Posterior vena cava (tissue), 2 donors: Measurements from ENCODE around the gene STK32C. TPM values are rescaled to one million over a fixed set of nuclear protein-coding genes. Genes with fewer than 3 reads are reported as not detected.

Source experiments
- DNase-seq: peaks from one replicate; pipeline ENCODE4 v3.0.0-alpha.2; 2020; ENCODE audit warnings: low spot score
- intact Hi-C, 2 donors: fragments of 100-400 bp; cut with DNase I; formaldehyde crosslinking; loops; one replicate each; pipeline versions ENCODE4 v1.14.1 to v1.14.2; 2022 to 2023
- total RNA-seq, 2 donors: library from RNA; stranded (reverse); fragmentation: NEBNext Ultra II Directional; extraction: Animal tissue kit (Norgen Biotek cat#: 25700); gene quantifications; one replicate each; pipeline ENCODE4 v1.2.1, GENCODE V29; 2021
- donor health status: DM: yes; HTN: yes; CAD: no.
- donor health status: DM: yes; HTN: yes; CAD: no.

Gene STK32C
- total RNA-seq, 2 donors from 2014 or later: 6.3 to 9.7 TPM

DNA sequence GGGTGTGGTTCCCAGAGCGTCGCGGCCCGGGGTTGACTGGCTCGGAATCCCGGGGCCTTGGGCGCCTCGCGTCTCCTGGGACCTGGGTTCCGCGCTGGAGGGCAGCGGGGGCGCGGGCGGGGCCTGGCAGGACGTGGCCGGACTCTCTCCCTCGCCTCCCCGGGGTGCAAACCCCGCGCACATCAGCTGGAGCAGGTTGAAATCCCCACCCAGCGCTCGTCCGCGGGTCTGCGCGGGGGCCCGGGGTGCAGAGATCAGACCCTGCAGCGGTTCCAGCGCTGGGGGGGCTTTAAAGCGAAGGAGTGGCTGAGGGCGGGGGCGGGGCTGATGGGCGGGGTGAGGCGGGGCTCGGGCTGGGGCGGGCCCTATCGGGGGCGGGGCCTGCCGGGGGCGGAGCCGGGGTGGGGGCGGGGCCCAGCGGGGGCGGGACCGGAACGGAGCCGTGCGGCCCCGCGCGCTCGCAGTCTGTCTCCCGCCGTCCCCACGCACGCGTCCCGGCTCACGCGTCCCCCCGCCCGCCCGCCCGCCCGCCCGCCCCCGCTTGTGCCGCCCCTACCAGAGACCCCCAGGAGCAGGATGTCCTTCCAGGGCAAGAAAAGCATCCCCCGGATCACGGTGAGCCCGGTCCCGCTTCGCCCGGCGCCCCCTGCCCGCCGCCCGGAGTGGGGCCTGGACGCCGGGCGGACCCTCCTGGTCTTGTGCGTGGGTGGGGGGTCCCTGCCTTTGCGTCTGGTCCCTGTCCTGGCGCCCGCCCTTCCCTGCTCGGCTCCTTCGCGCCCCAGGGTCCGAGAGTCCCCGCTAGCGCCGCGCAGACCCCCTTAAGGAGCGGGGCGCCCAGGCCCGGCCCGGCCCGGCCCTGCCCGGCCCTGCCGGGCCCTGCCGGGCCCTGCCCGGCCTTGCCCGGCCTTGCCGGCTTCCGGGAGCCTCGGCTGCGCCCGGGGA, 121.0 kb downstream of the STK32C start, which contains the start of gene DPYSL4:
TSS of gene DPYSL4 (plus strand) at position 461 of the 942 bp plus-strand sequence. CDS start at position 577, 116 bp downstream.
- intact Hi-C loops: no loop called here
- DNase-seq: no peak

DNA sequence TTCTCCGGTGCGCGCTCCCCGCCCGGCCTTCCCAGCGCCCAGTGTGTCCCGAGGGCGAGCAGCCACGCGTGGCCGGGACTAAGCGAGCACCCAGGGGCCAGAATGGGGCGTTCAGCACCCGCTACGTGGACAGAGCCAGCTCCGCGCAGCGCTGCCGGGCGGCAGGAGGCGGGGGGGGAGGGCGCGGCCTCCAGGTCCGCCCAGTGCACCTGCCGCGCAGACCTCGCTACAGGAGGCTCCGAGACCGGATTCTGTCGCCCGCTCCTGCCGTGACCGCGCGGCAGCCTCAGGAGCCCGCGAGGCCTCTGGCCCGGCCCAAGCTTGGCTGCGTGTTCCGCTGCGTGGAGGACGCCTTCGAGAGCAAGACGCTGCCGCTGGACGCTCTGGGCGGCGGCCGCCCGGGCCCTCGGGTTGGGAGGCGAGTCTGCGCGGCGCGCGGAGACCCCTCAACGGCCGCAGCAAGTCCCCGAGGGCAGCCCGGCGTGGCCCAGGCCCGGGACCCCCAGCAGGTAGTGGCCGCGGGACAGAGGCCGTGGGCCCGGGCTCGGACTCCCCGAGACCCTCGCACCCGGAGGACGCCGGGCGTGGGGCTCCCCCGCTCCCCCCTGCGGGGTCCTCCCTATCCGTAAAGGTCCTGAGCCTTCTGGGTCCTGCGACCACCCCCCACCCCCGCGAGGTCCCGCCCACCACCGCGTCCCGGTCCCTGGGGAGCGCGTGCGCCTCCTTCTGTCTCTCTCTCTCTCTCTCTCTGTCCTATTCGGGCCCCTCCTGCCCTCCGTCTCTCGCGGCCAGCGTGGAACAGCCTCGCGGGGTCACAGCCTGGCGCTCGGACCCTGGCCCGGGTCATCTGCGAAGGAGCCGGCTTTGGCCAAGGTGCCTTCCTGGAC, 121.9 kb downstream of the STK32C start:
- DNase-seq: no peak
- intact Hi-C loops: no loop called here

GRCh38 chr10:132184816-132185593, 122.7 kb downstream of the STK32C start:
- intact Hi-C loops: no loop called here
- no peak for DNase-seq

GRCh38 chr10:132183046-132183445, 124.7 kb downstream of the STK32C start:
- intact Hi-C loops: no loop called here
- peak; percentile 79 for DNase-seq

DNA sequence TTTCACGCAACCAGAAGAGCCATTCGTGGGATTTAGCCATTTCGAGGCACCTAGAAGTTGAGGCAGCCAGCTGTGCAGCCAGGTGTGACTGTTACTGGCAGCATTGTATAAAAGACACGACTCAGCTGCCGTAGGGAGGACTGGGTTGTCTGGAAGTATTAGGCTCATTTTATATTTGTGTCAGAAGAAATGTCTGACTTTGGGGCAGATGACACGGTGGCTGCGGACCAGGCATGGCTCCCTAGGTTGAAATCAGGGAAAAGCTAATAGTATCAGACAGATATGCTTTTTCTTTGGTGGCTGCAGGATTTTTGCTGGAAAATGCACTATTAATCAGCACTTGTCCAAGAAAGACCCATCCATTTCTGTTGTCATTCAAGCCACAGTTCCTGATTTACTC, 125.2 kb downstream of the STK32C start:
- peak; percentile 64 for DNase-seq
- intact Hi-C loops: no loop called here

DNA sequence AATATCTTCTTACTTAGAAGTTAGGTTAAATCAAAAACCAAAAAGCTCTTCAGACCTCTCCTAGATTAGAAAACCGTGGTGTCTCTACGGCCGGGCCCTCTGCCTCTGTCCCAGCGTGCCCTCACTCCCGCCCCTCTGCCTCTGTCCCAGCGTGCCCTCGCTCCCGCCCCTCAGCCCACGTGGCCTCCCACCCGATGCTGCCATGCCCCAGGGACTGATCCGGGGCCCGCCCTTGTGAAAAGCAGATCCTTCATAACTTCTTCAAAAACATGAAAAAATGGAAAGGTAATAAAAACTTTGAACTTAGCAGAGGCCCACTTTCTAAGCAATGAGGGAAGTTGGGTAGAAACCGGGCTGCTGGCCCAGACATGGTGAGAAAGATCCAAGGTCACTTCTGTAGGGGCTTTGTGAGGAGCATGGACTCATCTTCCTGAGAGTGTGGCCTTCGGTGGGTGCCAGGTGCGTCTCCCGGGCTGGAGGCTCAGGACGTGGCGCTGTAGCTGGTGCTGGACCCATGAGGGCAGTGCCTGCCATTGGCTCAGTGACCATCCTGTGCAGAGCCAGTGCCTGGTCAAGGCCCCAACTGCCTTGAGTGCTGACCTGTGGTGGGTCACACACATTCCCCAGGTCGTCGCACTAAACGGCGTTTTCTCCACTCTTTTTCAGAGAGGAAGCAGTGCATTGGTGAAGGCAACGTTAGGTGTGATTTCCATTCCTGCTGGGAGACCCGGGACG, 125.9 kb downstream of the STK32C start:
- peak; percentile 78 for DNase-seq
- intact Hi-C loops: no loop called here

- no peak for DNase-seq
- intact Hi-C loops: no loop called here
These were observed 127.0 kb downstream of the STK32C start for GRCh38 chr10:132180736-132181135.

- intact Hi-C loops: no loop called here
- DNase-seq: peak; percentile 59
These were observed 128.0 kb downstream of the STK32C start for GRCh38 chr10:132179551-132180392.

- intact Hi-C loops: no loop called here
- DNase-seq: no peak
These were observed 128.8 kb downstream of the STK32C start for GRCh38 chr10:132178672-132179545.

GRCh38 chr10:132178046-132178445, 129.7 kb downstream of the STK32C start:
- intact Hi-C loops: no loop called here
- DNase-seq: no peak

DNA sequence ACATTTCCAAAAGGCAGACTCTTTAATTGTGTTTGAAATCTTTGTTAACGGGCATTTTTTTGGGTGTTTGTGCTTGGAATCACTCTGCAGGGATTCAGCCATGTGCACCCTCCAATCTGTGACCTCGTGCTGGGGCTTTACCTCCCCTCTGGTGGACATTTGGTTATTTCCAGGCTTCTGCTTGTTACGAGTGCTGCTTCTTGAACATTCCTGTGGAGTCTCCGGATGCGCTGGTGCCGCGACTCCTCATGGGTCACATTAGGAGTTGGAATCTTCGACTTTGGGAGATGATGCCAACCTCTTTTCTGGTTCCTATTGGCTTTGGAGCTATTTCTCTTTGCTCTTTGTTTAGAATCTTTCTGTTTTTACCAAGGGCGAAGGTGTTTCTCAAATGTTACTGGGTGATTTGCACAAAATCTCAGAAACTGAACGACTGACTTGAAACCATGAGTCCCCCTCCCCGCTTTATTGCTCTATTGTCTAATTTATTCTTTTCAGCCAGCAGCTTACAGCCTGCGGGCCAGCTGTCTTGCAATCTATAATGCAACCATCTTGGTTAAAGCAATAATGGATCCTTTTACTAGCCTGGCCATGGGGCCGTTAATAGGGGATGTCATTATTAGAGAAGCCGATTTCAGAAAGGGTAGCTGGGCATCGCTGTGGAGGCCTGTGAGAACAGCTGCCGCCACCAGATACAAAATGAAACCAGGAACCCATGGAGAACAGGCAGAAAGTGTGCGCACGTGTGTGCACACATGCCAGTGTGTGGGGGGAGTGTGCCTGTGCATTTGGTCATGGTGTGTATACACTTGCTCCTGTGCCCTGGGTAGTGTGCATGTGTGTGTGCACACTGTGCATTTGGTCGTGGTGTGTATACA, 130.9 kb downstream of the STK32C start:
- intact Hi-C loops: no loop called here
- DNase-seq: no peak

DNA sequence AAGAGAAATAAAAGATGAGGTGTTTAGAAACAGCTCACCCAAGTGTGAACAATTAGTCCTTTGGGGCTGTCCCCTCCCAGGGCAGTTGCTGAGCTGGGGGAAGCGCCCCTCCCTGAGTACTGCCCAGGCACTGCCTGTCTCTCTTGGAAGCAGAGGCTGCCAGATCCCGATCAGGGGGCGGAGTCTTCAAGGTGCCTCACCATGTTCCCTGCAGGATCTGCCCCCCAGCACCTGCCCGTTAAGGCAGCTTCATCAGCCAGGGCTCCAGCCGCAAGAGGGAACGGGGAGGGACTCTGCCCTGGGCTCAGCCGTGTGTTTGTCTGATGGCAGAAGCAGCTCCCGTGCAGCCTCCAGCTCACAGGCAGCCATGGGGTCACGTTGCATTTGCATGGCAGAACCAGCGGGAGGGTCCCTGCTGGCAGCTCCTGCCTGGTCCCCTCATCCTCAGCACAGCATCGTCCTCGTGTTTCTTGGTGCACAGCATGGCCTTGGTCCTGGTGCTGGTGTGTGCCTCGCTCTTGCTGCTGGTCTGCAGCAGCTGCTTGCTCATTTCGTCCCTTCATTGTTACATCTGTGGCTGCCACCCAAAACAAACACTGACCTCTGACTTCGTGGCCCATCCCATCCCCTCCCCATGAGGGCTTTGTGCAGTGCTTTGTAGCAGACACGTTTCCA, 131.7 kb downstream of the STK32C start:
- peak; percentile 45 for DNase-seq
- intact Hi-C loops: no loop called here

- DNase-seq: peak; percentile 26
- intact Hi-C loops: no loop called here
These were observed 132.3 kb downstream of the STK32C start for GRCh38 chr10:132175408-132175807.

- intact Hi-C loops: no loop called here
- DNase-seq: peak; percentile 25
These were observed 133.5 kb downstream of the STK32C start for GRCh38 chr10:132174237-132174636.

DNA sequence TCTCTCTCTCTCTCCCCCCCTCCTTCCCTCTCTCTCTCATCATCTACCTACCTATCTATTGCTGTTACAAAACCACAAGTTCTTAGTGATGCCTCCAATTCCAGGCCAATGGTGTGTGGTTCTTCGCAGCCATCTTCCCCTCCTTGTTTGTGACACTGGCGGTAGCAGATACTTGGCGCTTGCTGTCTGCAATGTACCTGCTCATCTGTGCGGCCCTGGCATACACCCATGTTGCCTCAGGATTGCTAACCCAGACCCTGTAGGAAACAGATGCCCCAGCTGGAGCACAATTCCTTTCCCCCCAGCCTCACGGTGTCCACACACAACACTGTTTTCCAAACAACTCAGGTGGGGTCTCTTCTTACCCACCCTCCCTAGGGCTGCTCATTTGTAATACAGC, 134.6 kb downstream of the STK32C start:
- intact Hi-C loops: no loop called here

More for the DNA sequence above, 134.6 kb downstream of the STK32C start:
- peak; percentile 22 for DNase-seq
